ENCODE results near the gene OTUD1.

- TF ChIP-seq CTCF (IDR thresholded peaks at IDR 0.05; ENCODE audit: poor library complexity), result no peak
- TF ChIP-seq EZH2phosphoT487 (IDR thresholded peaks at IDR 0.05; ENCODE audit: low read depth, severe bottlenecking, unreplicated experiment), result no peak
- no peak for TF ChIP-seq EZH2 (IDR thresholded peaks at IDR 0.05; ENCODE audit: borderline replicate concordance)
Observed at GRCh38 chr10:23452033-23452655, 13.3 kb downstream of the OTUD1 start.

All from hepatocyte (in vitro differentiated cells).